K562 (cell line): ENCODE results near the gene BCORL1. TPM values are rescaled to one million over a fixed set of nuclear protein-coding genes. Genes with fewer than 3 reads are reported as not detected.

ENCODE experiments used
- ATAC-seq: fragments of 200-7000 bp; cut with Tn5 transposase; 3 replicates; pipeline ENCODE4 v1.9.1; 2020; ENCODE audit warnings: moderate library complexity
- BruUV-seq: library from RNA; stranded (reverse); fragments of 400-500 nt; replicated peaks from 2 replicates; lab custom pipeline; 2021; lab: Mats Ljungman, UMichigan
- CTCF ChIA-PET: fragments of 300-600 bp; formaldehyde crosslinking; extraction: SDS; loops from one replicate; lab custom pipeline; 2021; ENCODE audit warnings: low intra/inter-chr PET ratio; lab: Yijun Ruan, JAX
- POLR2A ChIA-PET: fragments of 300-600, 350-650 bp; sonication (Branson Sonifier 250); formaldehyde crosslinking; extraction: SDS; loops from one replicate; lab custom pipeline; 2021; ENCODE audit warnings: antibody characterized with exemption, inconsistent platforms; lab: Yijun Ruan, JAX
- DNase-seq, 4 experiments: peaks; one replicate each; pipeline versions ENCODE4 v3.0.0 to v3.0.0-alpha.2; 2011 to 2018; ENCODE audit warnings: low spot score in 3 of 4, mixed read lengths in 3 of 4; ENCODE audit errors: extremely low read depth in 1 of 4
- FAIRE-seq: peaks from 2 replicates; lab custom pipeline; 2011; peaks lifted over from hg19 to GRCh38; lab: Jason Lieb, UNC
- H2AFZ ChIP-seq: 2 replicates; pipeline ENCODE4 v1.6.0; 2011; ENCODE audit warnings: low read depth, low read length, control low read depth, inconsistent platforms
- H3K27ac ChIP-seq: fragments of 200-600 bp; 3 replicates; pipeline ENCODE4 v1.8.0; 2011; ENCODE audit warnings: low read depth, mild to moderate bottlenecking, control low read depth, inconsistent platforms, low read length, moderate library complexity, mixed read lengths; ENCODE audit errors: extremely low read depth
- H3K27me3 ChIP-seq, 2 experiments: fragments of 300-600 bp in 1 of 2; 2 replicates in 1 of 2; 3 replicates in 1 of 2; pipeline versions ENCODE4 v1.6.0 to v1.8.0; 2011; ENCODE audit warnings: inconsistent platforms in 2 of 2, low read length in 2 of 2, mild to moderate bottlenecking in 1 of 2, mixed read lengths in 1 of 2, moderate library complexity in 1 of 2; ENCODE audit not compliant: control insufficient read depth in 2 of 2, insufficient read depth in 2 of 2
- H3K36me3 ChIP-seq: fragments of 300-600 bp; 3 replicates; pipeline ENCODE4 v1.8.0; 2011; ENCODE audit warnings: mild to moderate bottlenecking, low read length, inconsistent platforms; ENCODE audit not compliant: control insufficient read depth, insufficient read depth
- H3K4me1 ChIP-seq, 2 experiments: fragments of 200-600 bp in 1 of 2; replicated peaks in 1 of 2; 2 replicates in 1 of 2; 3 replicates in 1 of 2; pipeline versions ENCODE4 v1.5.1 to v1.8.0; 2011; ENCODE audit warnings: inconsistent platforms in 2 of 2, low read length in 2 of 2, mild to moderate bottlenecking in 1 of 2, mixed read lengths in 1 of 2, moderate library complexity in 1 of 2; ENCODE audit not compliant: control insufficient read depth in 2 of 2, insufficient read depth in 2 of 2
- H3K4me2 ChIP-seq: 2 replicates; pipeline ENCODE4 v1.6.1; 2011; ENCODE audit warnings: low read length, control low read depth, inconsistent platforms, mixed read lengths; ENCODE audit not compliant: insufficient read depth
- H3K4me3 ChIP-seq: fragments of 200-600 bp; sonication (generic), shearing (Covaris generic); 2 replicates; pipeline ENCODE4 v1.5.1; 2016; ENCODE audit warnings: control low read depth, inconsistent platforms
- H3K79me2 ChIP-seq: fragments of 200-600 bp; 3 replicates; pipeline ENCODE4 v1.8.0; 2011; ENCODE audit warnings: low read length, inconsistent platforms; ENCODE audit not compliant: control insufficient read depth, insufficient read depth
- H3K9ac ChIP-seq, 2 experiments: 2 replicates each; pipeline versions ENCODE4 v1.6.0 to v1.6.1; 2011; ENCODE audit warnings: low read depth in 2 of 2, low read length in 2 of 2, control low read depth in 1 of 2, inconsistent platforms in 1 of 2, mild to moderate bottlenecking in 1 of 2, mixed read lengths in 1 of 2; ENCODE audit not compliant: insufficient read depth in 1 of 2
- H3K9me1 ChIP-seq: one replicate; pipeline ENCODE4 v1.6.0; 2011; ENCODE audit warnings: inconsistent platforms, mild to moderate bottlenecking, low read length, moderate library complexity; ENCODE audit not compliant: control insufficient read depth, insufficient read depth
- H3K9me3 ChIP-seq: replicated peaks from 2 replicates; pipeline ENCODE4 v1.5.1; 2011; ENCODE audit warnings: low read depth, low read length, inconsistent platforms; ENCODE audit not compliant: control insufficient read depth, insufficient read depth
- H4K20me1 ChIP-seq: replicated peaks from 2 replicates; pipeline ENCODE4 v1.6.1; 2011; ENCODE audit warnings: low read length, inconsistent platforms, mixed read lengths; ENCODE audit not compliant: control insufficient read depth, insufficient read depth
- ETV5 ChIP-seq: sonication (generic); formaldehyde crosslinking; IDR thresholded peaks from 2 replicates; pipeline ENCODE4 v1.4.0; 2020; ENCODE audit warnings: low read depth, mild to moderate bottlenecking, missing genetic modification reagents
- HMG20B ChIP-seq: fragments of 250-450 bp; sonication (Bioruptor Pico); IDR thresholded peaks from 2 replicates; pipeline ENCODE4 v1.5.0; 2021; ENCODE audit warnings: mild to moderate bottlenecking
- NCOA1 ChIP-seq: fragments of 450-650 bp; IDR thresholded peaks from 2 replicates; pipeline ENCODE4 v1.6.1; 2016; ENCODE audit warnings: low read depth
- POLR2H ChIP-seq: IDR thresholded peaks from 2 replicates; pipeline ENCODE4 v1.6.1; 2016; ENCODE audit warnings: missing genetic modification characterization, low read depth, mild to moderate bottlenecking, control low read depth, missing compliant biosample characterization, moderate library complexity
- RBM15 ChIP-seq: fragments of 200-400 bp; formaldehyde crosslinking; IDR thresholded peaks from 2 replicates; pipeline ENCODE4 v1.6.1; 2018; ENCODE audit warnings: mild to moderate bottlenecking, low read length, moderate library complexity; ENCODE audit not compliant: insufficient read depth
- RHOXF2B ChIP-seq: fragments of 250-450 bp; sonication (Bioruptor Pico); conservative IDR thresholded peaks from 2 replicates; pipeline ENCODE4 v1.5.1; 2021
- WHSC1 ChIP-seq: IDR thresholded peaks from one replicate; pipeline ENCODE4 v1.6.1; 2012; ENCODE audit warnings: low read length, control low read depth, inconsistent platforms
- ZEB2 ChIP-seq: fragments of 450-650 bp; IDR thresholded peaks from 2 replicates; pipeline ENCODE4 v1.6.1; 2016
- WGBS: fragments of 100-300 bp; shearing (Covaris generic); methylation state at CpG from one replicate; pipeline ENCODE4 v1.1.6; 2016; ENCODE audit warnings: low coverage, mixed read lengths; ENCODE audit not compliant: insufficient coverage; ENCODE audit errors: missing lambda C conversion rate; 5-methylcytosine and 5-hydroxymethylcytosine counted together
- in situ Hi-C: fragments of 300-500 bp; cut with MboI; formaldehyde crosslinking; loops from 4 replicates; pipeline ENCODE4 v1.15.0; 2018; ENCODE audit warnings: inconsistent platforms, mixed read lengths
- intact Hi-C: fragments of 100-400 bp; cut with micrococcal nuclease; formaldehyde crosslinking; loops from 2 replicates; pipeline ENCODE4 v1.14.2; 2022
- polyA plus RNA-seq, 8 experiments: library from polyadenylated mRNA; depleted of rRNA in 4 of 8; stranded (reverse) in 5 of 8; unstranded in 3 of 8; fragments of >200 nt; fragmentation: Nextera tagmentation in 2 of 8; fragmentation: Illumina TruSeq in 1 of 8; extraction: Ambion mirVana in 2 of 8; extraction: Trizol in 1 of 8; gene quantifications; 2 replicates each; pipeline versions ENCODE4 v1.2.1 to v1.2.3, GENCODE V29; 2011 to 2014; ENCODE audit warnings: inconsistent platforms in 1 of 8, missing spikeins in 1 of 8
- total RNA-seq, 7 experiments: library from RNA; depleted of rRNA in 6 of 7; stranded (reverse); fragments of >200 nt in 6 of 7; fragmentation: Illumina TruSeq in 2 of 7; extraction: Trizol in 2 of 7; gene quantifications; 2 replicates each; pipeline versions ENCODE4 v1.2.1 to v1.2.3, GENCODE V29; 2011 to 2021; ENCODE audit warnings: low replicate concordance in 1 of 7
- TF ChIP-seq, protein P1 (sequence below): sonication (generic); formaldehyde crosslinking; IDR thresholded peaks from 2 replicates; pipeline ENCODE4 v1.8.1; 2023; ENCODE audit warnings: mild to moderate bottlenecking, missing genetic modification reagents
- TF ChIP-seq, protein P2 (sequence below): fragments of 450-650 bp; IDR thresholded peaks from 2 replicates; pipeline ENCODE4 v1.6.1; 2016

Gene BCORL1
- total and polyA plus RNA-seq, 9 of the 15 experiments (the other 6 are each of a cell fraction or from before 2014, with no cell fraction given), result 0.48 to 29.6 (median 2.1) TPM

DNA sequence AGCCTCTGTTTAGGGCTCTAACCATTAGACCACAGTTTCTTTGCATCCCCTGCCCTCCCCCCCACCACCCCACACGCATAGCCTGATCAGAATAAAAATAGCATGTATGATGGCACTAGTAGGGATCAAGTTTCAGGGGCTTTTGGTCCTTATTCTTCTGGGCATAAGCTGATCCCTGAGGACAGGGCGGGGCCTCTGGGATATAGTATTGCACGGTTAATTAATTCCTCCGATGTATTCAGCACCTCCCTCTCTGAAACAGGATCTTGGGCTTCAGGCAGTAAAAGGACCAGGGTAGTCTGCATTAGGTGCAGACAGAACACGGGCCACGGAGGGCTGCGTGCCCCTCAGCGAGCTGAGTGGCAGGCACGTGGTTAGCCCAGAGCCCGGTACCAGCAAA is 70.8 kb downstream of the BCORL1 start:
- H4K20me1 ChIP-seq, result no peaks in the 10 kb centered on the region
- no peak overlapping the region for H3K27ac ChIP-seq
- POLR2A ChIA-PET, result no interaction called here
- H3K27me3 ChIP-seq, result no peaks in the 10 kb centered on the region
- ATAC-seq (no peak), FAIRE-seq (no peak), DNase-seq (no peak)
- no peak overlapping the region for H3K4me2 ChIP-seq
- H3K9me1 ChIP-seq, result no peaks in the 10 kb centered on the region
- H3K4me1 ChIP-seq, result peaks cover 0 to 4% of the 10 kb centered on the region in 2 experiments; a peak in 2 of 5 replicates
- CTCF ChIA-PET, result no interaction called here
- intact Hi-C loops, result no loop called here
- no peak overlapping the region for H3K4me3 ChIP-seq
- 93% methylated on average over 5 of the region's 10 CpGs for WGBS
- in situ Hi-C loops, result no loop called here
- no peak overlapping the region for H3K9ac ChIP-seq
- peaks cover 70% of the 10 kb centered on the region for H3K36me3 ChIP-seq
- no peaks in the 10 kb centered on the region for H3K9me3 ChIP-seq
- TF ChIP-seq NCOA1 (no peak), RBM15 (no peak), WHSC1 (no peak), POLR2H (no peak), RHOXF2B (CRISPR knock-in tag) (no peak), ETV5 (no peak), ZEB2 (no peak), HMG20B (no peak)
- TF ChIP-seq, protein P1, sequence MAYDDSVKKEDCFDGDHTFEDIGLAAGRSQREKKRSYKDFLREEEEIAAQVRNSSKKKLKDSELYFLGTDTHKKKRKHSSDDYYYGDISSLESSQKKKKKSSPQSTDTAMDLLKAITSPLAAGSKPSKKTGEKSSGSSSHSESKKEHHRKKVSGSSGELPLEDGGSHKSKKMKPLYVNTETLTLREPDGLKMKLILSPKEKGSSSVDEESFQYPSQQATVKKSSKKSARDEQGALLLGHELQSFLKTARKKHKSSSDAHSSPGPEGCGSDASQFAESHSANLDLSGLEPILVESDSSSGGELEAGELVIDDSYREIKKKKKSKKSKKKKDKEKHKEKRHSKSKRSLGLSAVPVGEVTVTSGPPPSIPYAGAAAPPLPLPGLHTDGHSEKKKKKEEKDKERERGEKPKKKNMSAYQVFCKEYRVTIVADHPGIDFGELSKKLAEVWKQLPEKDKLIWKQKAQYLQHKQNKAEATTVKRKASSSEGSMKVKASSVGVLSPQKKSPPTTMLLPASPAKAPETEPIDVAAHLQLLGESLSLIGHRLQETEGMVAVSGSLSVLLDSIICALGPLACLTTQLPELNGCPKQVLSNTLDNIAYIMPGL (CRISPR knock-in tag), result no peak
- TF ChIP-seq, protein P2, sequence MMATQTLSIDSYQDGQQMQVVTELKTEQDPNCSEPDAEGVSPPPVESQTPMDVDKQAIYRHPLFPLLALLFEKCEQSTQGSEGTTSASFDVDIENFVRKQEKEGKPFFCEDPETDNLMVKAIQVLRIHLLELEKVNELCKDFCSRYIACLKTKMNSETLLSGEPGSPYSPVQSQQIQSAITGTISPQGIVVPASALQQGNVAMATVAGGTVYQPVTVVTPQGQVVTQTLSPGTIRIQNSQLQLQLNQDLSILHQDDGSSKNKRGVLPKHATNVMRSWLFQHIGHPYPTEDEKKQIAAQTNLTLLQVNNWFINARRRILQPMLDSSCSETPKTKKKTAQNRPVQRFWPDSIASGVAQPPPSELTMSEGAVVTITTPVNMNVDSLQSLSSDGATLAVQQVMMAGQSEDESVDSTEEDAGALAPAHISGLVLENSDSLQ, result no peak
- no peak overlapping the region for H2AFZ ChIP-seq
- H3K79me2 ChIP-seq, result no peaks in the 10 kb centered on the region
- BruUV-seq, result no TSS peak
